Measurements from ENCODE around the gene PGBD5. TPM values are rescaled to one million over a fixed set of nuclear protein-coding genes. Genes with fewer than 3 reads are reported as not detected.
A peak's percentile ranks its signal among the peaks of the same experiment; 100 is the strongest.

PGBD5 gene
- total RNA-seq, 1 donor from 2014 or later = 2.0 TPM

DNA sequence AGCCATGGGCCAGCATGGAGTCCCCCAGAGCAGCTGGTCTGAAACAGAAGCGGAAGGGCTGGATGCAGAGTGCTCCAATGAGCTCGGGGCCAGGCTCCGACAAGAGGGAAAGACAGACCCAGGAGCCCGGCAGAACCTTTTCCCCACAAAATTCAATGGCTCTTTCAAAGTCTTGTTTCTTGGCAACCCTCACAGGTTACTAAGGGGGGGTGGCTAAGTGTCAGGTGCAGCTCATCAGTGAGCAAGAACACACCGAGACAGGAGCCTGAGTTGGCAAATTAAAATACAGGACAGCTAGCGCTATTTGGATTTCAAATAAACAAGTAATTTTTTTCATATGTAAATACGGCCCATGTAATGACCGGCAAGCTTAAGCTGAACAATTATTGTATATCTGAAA, 27.3 kb downstream of the PGBD5 start:
- Mint-ChIP-seq H3K9me3 (ENCODE audit: unreplicated experiment) (no peaks in the 10 kb centered on the region), H3K36me3 (ENCODE audit: low read depth, unreplicated experiment) (no peaks in the 10 kb centered on the region), H3K27ac (ENCODE audit: unreplicated experiment) (no peak overlapping the region), H3K4me3 (ENCODE audit: unreplicated experiment) (no peak overlapping the region), H3K27me3 (ENCODE audit: unreplicated experiment) (peaks cover 3% of the 10 kb centered on the region), H3K4me1 (ENCODE audit: unreplicated experiment) (peaks cover 10% of the 10 kb centered on the region)
- no peak for DNase-seq (ENCODE audit: low spot score)
- TF ChIP-seq, protein P1, sequence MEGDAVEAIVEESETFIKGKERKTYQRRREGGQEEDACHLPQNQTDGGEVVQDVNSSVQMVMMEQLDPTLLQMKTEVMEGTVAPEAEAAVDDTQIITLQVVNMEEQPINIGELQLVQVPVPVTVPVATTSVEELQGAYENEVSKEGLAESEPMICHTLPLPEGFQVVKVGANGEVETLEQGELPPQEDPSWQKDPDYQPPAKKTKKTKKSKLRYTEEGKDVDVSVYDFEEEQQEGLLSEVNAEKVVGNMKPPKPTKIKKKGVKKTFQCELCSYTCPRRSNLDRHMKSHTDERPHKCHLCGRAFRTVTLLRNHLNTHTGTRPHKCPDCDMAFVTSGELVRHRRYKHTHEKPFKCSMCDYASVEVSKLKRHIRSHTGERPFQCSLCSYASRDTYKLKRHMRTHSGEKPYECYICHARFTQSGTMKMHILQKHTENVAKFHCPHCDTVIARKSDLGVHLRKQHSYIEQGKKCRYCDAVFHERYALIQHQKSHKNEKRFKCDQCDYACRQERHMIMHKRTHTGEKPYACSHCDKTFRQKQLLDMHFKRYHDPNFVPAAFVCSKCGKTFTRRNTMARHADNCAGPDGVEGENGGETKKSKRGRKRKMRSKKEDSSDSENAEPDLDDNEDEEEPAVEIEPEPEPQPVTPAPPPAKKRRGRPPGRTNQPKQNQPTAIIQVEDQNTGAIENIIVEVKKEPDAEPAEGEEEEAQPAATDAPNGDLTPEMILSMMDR (IDR thresholded peaks at IDR 0.05; ENCODE audit: unreplicated experiment) = no peak

DNA sequence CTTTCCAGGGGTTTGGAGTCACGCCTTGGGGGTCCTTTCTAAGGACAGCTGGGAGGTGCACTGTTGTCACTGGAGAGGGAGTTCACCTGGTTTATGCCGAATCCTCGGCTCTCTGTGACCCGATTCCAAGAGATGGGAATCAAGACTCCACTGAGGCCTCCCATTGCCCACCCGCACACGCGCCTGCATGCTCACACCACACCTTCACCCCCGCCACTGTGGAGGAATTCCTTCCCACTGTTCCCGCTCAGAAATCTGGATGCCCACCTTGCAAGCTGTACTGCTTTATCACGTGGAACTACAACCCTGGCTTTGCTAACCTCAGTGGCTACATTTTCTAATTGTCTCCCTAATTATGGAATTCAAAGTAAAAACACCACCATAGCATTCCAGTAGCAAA, 29.2 kb downstream of the PGBD5 start:
- peaks cover 11% of the 10 kb centered on the region for H3K4me1 Mint-ChIP-seq (ENCODE audit: unreplicated experiment)
- H3K27ac Mint-ChIP-seq (ENCODE audit: unreplicated experiment) = peak overlapping the region; percentile 57
- no peaks in the 10 kb centered on the region for H3K36me3 Mint-ChIP-seq (ENCODE audit: low read depth, unreplicated experiment)
- H3K9me3 Mint-ChIP-seq (ENCODE audit: unreplicated experiment) = no peaks in the 10 kb centered on the region
- H3K4me3 Mint-ChIP-seq (ENCODE audit: unreplicated experiment) = no peak overlapping the region
- TF ChIP-seq, protein P1 (IDR thresholded peaks at IDR 0.05; ENCODE audit: unreplicated experiment) = no peak
- peaks cover 4% of the 10 kb centered on the region for H3K27me3 Mint-ChIP-seq (ENCODE audit: unreplicated experiment)
- no peak for DNase-seq (ENCODE audit: low spot score)

DNA sequence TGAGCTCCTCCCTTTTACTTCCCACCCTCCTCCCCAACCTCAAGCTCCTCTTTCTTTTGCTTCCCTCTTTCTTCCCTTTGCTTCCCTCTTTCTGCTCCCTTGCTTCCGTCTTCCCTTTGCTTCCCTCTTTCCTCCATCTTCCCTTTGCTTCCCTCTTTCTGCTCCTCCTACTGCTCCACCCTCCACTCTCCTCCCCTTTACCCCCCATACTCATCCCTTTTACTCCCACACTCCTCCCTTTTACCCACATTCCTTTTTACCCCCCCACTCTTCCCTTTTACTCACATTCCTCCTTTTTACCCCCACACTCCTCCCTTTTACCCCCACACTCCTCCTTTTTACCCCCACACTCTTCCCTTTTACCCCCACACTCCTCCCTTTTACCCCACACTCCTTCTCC, 30.2 kb downstream of the PGBD5 start:
- Mint-ChIP-seq H3K4me3 (ENCODE audit: unreplicated experiment) (no peak overlapping the region), H3K9me3 (ENCODE audit: unreplicated experiment) (no peaks in the 10 kb centered on the region), H3K27me3 (ENCODE audit: unreplicated experiment) (peaks cover 6% of the 10 kb centered on the region), H3K27ac (ENCODE audit: unreplicated experiment) (no peak overlapping the region), H3K4me1 (ENCODE audit: unreplicated experiment) (peaks cover 11% of the 10 kb centered on the region), H3K36me3 (ENCODE audit: low read depth, unreplicated experiment) (no peaks in the 10 kb centered on the region)
- no peak for DNase-seq (ENCODE audit: low spot score)
- TF ChIP-seq, protein P1 (IDR thresholded peaks at IDR 0.05; ENCODE audit: unreplicated experiment) = no peak

- TF ChIP-seq, protein P1 (IDR thresholded peaks at IDR 0.05; ENCODE audit: unreplicated experiment) = no peak
- no peak overlapping the region for H3K4me3 Mint-ChIP-seq (ENCODE audit: unreplicated experiment)
- no peak for DNase-seq (ENCODE audit: low spot score)
- H3K9me3 Mint-ChIP-seq (ENCODE audit: unreplicated experiment) = no peaks in the 10 kb centered on the region
- H3K27ac Mint-ChIP-seq (ENCODE audit: unreplicated experiment) = no peak overlapping the region
- peaks cover 4% of the 10 kb centered on the region for H3K4me1 Mint-ChIP-seq (ENCODE audit: unreplicated experiment)
- H3K36me3 Mint-ChIP-seq (ENCODE audit: low read depth, unreplicated experiment) = no peaks in the 10 kb centered on the region
- peaks cover 4% of the 10 kb centered on the region for H3K27me3 Mint-ChIP-seq (ENCODE audit: unreplicated experiment)
Observed at GRCh38 chr1:230394741-230395140, 31.4 kb downstream of the PGBD5 start.

DNA sequence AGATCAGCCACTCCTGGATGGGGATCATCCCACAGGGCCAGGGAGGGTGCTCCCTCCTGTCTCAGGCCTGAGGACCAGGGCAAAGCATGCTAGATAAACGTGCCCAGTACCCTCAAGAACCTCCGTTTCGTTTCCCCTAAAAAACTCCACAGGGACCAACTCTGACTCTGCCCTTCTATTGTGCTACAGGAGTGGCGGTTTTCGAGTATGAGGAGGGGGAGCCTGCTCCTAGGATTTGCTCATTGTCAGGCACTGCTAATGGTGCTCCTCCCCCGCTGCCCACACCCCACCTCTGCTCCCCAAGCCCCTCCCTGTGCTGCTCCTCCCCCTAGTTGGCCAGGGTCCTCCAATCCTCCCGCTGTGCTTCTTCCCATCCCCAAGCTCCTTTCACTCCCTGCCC, 32.0 kb downstream of the PGBD5 start:
- Mint-ChIP-seq H3K36me3 (ENCODE audit: low read depth, unreplicated experiment) (no peaks in the 10 kb centered on the region), H3K4me3 (ENCODE audit: unreplicated experiment) (no peak overlapping the region), H3K4me1 (ENCODE audit: unreplicated experiment) (peaks cover 3% of the 10 kb centered on the region), H3K9me3 (ENCODE audit: unreplicated experiment) (no peaks in the 10 kb centered on the region), H3K27me3 (ENCODE audit: unreplicated experiment) (peaks cover 3% of the 10 kb centered on the region), H3K27ac (ENCODE audit: unreplicated experiment) (no peak overlapping the region)
- TF ChIP-seq, protein P1 (IDR thresholded peaks at IDR 0.05; ENCODE audit: unreplicated experiment) = no peak
- no peak for DNase-seq (ENCODE audit: low spot score)

Data from endothelial cell (in vitro differentiated cells).